Measurements from ENCODE around the gene CEPT1. TPM values are rescaled to one million over a fixed set of nuclear protein-coding genes. Genes with fewer than 3 reads are reported as not detected.
A peak's percentile ranks its signal among the peaks of the same experiment; 100 is the strongest.

The CEPT1 gene
- total and polyA plus RNA-seq, 5 donors: 8.3 to 20.2 (median 18.4) TPM

DNA sequence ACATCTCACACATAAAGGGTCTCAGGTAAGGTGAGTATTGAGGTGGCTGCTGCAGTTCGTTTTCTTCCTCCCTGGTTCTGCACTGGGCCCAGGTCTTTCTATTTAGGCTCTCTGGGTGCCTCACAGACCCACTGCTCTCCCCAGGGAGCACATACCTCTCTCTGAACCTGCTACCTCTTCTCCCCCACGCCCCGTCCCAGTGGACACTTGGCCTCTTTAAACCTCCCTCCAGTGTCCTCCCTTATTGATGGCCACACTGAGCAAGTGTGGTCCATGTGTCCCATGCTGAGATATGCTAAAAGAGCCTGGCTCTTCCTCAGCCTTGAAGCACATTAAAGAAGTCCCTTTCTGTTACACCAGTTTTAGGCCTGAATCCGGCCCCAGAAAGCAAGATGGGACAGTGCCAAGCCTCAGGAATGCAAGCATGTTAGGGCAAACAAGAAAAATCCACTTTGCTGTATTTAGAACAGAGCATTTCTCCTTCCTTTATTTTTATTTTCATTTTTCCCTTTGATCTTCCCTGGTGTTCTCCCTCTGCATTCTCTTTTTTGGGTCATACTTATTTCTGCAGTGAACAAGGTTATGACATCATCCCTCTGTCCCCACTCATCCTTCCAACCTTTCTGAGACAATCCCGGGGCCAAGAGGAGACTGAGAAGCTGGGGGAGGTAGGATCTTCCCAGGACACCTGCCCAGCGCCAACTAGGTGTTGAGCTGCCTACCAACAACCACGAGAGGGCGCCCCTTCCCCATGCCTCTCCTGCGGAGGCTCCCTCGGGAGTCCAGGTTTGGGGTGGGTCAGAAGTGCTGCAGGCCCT lies 82.5 kb downstream of the CEPT1 start:
- H3K4me3 ChIP-seq (ENCODE audit: low read length): no peak overlapping the region
- DNase-seq: peak; percentile 76 to 86 (median 83)
- peaks cover 3% of the 10 kb centered on the region for H3K4me1 ChIP-seq (ENCODE audit: control insufficient read depth, insufficient read depth, low read length)

DNA sequence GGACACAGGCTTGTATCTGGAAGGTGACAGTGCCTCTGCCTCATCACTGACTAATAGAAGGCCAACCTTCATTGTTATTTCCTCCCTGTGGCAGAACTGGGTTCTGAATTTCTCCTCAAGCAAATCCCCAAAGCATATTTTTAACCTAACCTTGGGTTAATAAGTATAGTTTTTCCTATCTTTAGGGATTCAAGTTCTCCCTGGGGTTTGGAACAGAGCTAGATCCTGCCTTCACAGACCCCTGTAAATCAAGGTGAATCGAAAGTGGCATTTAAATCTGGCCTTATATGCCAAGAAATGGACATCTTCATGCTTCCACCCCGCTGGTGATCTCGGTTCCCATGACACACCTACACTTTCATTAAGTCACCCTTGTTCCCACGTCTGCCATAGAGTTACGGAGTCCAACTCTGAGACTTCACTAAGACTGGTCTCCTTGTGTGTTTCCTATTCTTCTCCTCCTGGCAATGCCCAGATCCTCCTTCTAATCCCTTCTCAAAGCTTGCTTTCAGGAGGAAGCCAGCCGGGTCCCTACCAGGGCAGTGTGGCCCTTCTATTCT lies 83.2 kb downstream of the CEPT1 start:
- DNase-seq (no peak), ATAC-seq (no peak)
- H3K4me1 ChIP-seq (ENCODE audit: control insufficient read depth, insufficient read depth, low read length): peaks cover 3% of the 10 kb centered on the region
- no peaks in the 10 kb centered on the region for H3K27me3 ChIP-seq (ENCODE audit: control insufficient read depth, insufficient read depth)
- 81% methylated on average over 6 of the region's 6 CpGs for WGBS
- no peak overlapping the region for H3K4me3 ChIP-seq (ENCODE audit: low read length)
- H3K9me3 ChIP-seq (ENCODE audit: control insufficient read depth, low read length): no peaks in the 10 kb centered on the region
- intact Hi-C loops (cut with DNase I): loop anchor here (2.0 to 10.0 kb wide), 3 partner anchors 102 to 179 kb away; no protein-coding TSS in a partner anchor
- H3K27ac ChIP-seq (ENCODE audit: low read length): no peak overlapping the region

More for the DNA sequence above, 82.5 kb downstream of the CEPT1 start:
- Histone ChIP-seq H3K27ac (ENCODE audit: low read length) (no peak overlapping the region), H3K9me3 (ENCODE audit: control insufficient read depth, low read length) (no peaks in the 10 kb centered on the region), H3K27me3 (ENCODE audit: control insufficient read depth, insufficient read depth) (no peaks in the 10 kb centered on the region)
- ATAC-seq: peak; percentile 78 to 88
- WGBS: 32% methylated on average over 10 of the region's 10 CpGs
- intact Hi-C loops (cut with DNase I): loop anchor here (2.0 to 10.0 kb wide), 3 partner anchors 102 to 180 kb away; no protein-coding TSS in a partner anchor

DNA sequence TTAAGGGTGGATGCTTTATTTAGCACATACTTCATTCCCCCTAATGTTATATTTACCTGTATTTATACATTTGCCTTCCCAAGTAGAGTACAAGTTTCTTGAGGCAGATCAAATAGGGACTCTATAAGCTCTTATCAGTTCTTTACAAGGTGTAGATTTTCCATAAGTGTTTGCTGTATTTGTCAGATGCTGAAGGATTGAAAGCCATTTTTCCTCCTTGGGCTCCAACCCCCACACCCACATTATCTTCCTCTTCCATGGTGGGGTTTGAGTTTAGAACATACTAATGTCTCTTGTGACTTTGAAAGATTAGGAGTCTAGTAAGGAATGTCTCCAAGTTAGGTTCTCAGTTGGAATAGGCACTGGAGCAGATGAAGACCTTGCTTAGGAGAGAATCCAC lies 85.1 kb downstream of the CEPT1 start:
- H3K27me3 ChIP-seq (ENCODE audit: control insufficient read depth, insufficient read depth): no peaks in the 10 kb centered on the region
- H3K9me3 ChIP-seq (ENCODE audit: control insufficient read depth, low read length): no peaks in the 10 kb centered on the region
- peaks cover 3% of the 10 kb centered on the region for H3K4me1 ChIP-seq (ENCODE audit: control insufficient read depth, insufficient read depth, low read length)
- H3K4me3 ChIP-seq (ENCODE audit: low read length): no peak overlapping the region
- ATAC-seq (no peak), DNase-seq (no peak)
- H3K27ac ChIP-seq (ENCODE audit: low read length): no peak overlapping the region
- intact Hi-C loops (cut with DNase I): loop anchor here in 1 of 4 donors (5.0 to 10.0 kb wide), 2 partner anchors 100 to 542 kb away; no protein-coding TSS in a partner anchor

DNA sequence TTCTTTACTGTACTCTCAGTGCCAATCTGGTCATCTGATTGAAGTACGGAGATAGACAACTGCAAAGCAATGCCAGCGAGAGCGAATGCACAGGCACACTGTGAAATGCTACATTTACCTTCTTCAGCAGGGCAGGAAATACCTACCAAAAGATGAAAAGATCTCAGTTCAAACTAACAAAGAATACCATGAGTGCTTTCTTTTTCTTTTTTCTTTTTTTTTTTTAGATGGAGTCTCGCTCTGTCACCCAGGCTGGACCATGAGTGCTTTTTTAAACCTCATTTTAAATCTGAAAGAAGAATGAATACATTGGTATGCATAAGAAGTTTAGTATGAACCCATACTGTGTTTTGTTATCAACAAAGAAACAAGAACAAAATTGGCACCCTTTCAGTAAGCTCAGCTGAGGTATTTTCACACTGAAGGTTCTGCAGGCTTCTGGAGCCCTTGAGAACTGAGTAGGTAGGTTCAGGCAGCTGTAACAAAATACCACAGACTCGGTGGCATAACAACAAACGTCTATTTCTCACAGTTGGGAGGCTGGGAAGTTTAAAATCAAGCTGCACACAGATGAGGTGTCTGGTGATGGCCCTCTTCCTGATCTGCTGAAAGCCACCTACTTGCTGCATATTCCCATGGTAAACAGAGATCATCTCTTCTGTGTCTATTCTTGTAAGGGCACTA lies 85.8 kb downstream of the CEPT1 start:
- H3K27ac ChIP-seq (ENCODE audit: low read length): no peak overlapping the region
- H3K4me1 ChIP-seq (ENCODE audit: control insufficient read depth, insufficient read depth, low read length): peaks cover 3% of the 10 kb centered on the region
- intact Hi-C loops (cut with DNase I): loop anchor here in 1 of 4 donors (5.0 to 10.0 kb wide), 2 partner anchors 99 to 541 kb away; no protein-coding TSS in a partner anchor
- H3K4me3 ChIP-seq (ENCODE audit: low read length): no peak overlapping the region
- DNase-seq: no peak
- H3K9me3 ChIP-seq (ENCODE audit: control insufficient read depth, low read length): no peaks in the 10 kb centered on the region
- no peaks in the 10 kb centered on the region for H3K27me3 ChIP-seq (ENCODE audit: control insufficient read depth, insufficient read depth)
- WGBS: 58% methylated on average over 6 of the region's 6 CpGs
- no peak for ATAC-seq

DNA sequence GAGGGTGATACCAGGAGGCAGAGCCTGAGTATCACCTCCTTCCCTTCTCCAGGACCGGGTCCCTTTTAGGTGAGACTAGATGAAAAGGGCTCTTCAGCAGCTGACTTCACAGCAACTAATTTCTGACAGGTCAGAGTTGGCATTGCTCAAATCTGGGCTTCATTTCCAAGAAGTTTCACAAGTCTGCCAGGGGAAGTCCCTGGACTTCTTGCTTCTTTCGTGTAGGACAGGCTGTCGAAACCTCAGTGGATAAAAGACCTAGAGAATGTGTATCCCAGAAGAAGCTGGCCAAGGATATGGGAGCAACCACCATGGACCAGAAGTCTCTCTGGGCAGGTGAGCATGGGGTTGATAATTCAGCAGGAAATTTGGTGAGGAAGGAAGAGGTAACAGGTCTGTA lies 87.4 kb downstream of the CEPT1 start, which contains the start of gene CHI3L2:
Gene CHI3L2 (plus strand): TSS at position 280 of the 400 bp plus-strand sequence. CDS start 17 bp downstream, at position 297.
- intact Hi-C loops (cut with DNase I): loop anchor here in 1 of 4 donors (5.0 to 10.0 kb wide), 2 partner anchors 97 to 540 kb away; no protein-coding TSS in a partner anchor
- no peaks in the 10 kb centered on the region for H3K27me3 ChIP-seq (ENCODE audit: control insufficient read depth, insufficient read depth)
- no peak within 1 kb of the TSS for H3K4me3 ChIP-seq (ENCODE audit: low read length)
- peak within 1 kb of the TSS; percentile 72 for H3K27ac ChIP-seq (ENCODE audit: low read length)
- H3K4me1 ChIP-seq (ENCODE audit: control insufficient read depth, insufficient read depth, low read length): peaks cover 3% of the 10 kb centered on the region
- no peaks in the 10 kb centered on the region for H3K9me3 ChIP-seq (ENCODE audit: control insufficient read depth, low read length)
- DNase-seq (no peak), ATAC-seq (peak; percentile 31 to 56)
- 65% methylated on average over 3 of the region's 3 CpGs for WGBS

DNA sequence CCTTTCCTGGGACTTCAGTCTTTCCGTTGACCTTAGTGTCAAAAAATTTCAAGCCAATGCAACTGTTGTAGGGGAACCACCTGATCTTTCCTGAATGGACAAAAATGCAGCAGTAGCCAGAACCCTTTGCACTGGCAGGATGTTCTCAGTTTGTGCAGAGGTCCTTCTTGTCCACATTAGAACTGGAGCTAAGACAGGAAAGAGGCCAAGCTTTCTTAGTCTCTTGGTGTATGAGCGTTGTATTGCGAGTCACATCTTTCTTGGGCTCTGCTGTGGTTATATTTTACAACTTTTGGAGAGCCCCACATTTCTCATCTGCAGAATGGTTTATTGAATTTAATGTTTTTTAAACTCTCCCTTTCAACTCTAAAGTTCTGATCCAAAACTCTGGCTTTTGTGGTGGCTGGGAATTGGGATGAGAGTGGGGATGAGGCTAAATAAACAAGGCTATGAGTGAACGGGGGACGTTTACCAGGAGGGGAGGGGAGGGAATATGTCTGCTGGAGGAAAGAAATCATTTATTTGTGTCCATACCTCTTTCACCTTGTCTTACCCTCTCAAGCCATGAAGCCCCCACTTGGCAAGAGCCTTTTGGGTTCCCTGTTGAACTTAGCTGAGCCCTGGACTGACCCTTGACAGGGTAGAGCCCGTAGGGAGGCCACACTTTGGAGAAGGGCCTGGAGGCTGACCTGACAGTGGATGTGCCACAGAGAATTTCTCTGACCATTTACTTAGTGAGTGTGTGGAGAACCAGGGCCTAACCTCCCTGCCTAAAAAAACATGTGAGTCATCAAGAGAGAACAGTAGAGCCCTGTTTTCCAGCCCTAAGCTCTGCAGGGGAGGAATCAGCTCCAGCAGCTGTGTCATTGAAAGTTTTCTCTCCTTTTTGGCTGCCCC lies 88.1 kb downstream of the CEPT1 start:
- no peaks in the 10 kb centered on the region for H3K9me3 ChIP-seq (ENCODE audit: control insufficient read depth, low read length)
- peak overlapping the region; percentile 72 for H3K27ac ChIP-seq (ENCODE audit: low read length)
- H3K4me3 ChIP-seq (ENCODE audit: low read length): no peak overlapping the region
- 54% methylated on average over 6 of the region's 6 CpGs for WGBS
- H3K4me1 ChIP-seq (ENCODE audit: control insufficient read depth, insufficient read depth, low read length): peaks cover 3% of the 10 kb centered on the region
- H3K27me3 ChIP-seq (ENCODE audit: control insufficient read depth, insufficient read depth): no peaks in the 10 kb centered on the region
- peak; percentile 41 to 80 (median 74) for DNase-seq
- intact Hi-C loops (cut with DNase I): loop anchor here in 1 of 4 donors (5.0 to 10.0 kb wide), 2 partner anchors 97 to 539 kb away; no protein-coding TSS in a partner anchor
- peak; percentile 95 to 98 for ATAC-seq

DNA sequence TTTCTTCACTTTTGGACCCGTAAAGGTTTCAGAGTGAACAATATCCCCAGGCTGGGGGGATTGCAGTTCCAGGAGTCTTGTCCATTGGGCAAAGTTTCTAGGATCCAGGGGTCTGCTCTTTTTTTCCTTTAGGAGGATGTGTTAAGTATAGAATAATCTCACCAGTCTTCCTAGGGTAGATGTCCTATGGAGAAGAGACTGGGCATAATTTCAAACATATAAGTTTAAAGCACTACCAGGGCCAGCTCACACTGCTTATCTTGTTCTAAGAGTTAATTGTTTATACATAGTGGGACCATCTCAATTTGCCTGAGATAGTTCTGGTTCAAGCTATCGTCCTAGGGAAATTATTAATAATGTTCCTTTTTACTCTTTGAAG lies 88.7 kb downstream of the CEPT1 start:
- H3K27ac ChIP-seq (ENCODE audit: low read length): no peak overlapping the region
- 61% methylated on average over 2 of the region's 2 CpGs for WGBS

DNA sequence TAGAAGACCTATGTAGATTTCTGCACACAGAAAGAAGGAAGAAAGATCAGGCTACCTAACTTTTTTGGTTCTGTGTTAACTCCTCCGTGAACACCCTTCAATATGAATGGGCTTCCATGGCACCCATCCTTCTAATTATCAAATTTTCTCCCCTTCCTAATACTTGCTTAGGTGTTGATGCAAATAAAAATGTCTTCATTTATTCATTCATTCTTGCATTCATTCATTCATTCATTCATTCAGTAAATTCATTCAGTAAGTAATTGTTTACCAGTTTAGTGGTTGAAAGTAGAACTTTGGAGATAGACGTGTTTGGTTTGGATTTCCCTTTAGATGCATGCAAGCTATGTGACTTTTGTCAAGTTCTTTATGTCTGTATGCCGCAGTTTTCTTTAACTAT lies 92.1 kb downstream of the CEPT1 start:
- WGBS: 96% methylated on average over 3 of the region's 3 CpGs
- no peak overlapping the region for H3K4me3 ChIP-seq (ENCODE audit: low read length)

More for the DNA sequence above, 88.7 kb downstream of the CEPT1 start:
- no peak overlapping the region for H3K4me3 ChIP-seq (ENCODE audit: low read length)
- intact Hi-C loops (cut with DNase I): loop anchor here in 1 of 4 donors (5.0 to 10.0 kb wide), 2 partner anchors 96 to 539 kb away; no protein-coding TSS in a partner anchor
- H3K27me3 ChIP-seq (ENCODE audit: control insufficient read depth, insufficient read depth): no peaks in the 10 kb centered on the region
- H3K9me3 ChIP-seq (ENCODE audit: control insufficient read depth, low read length): no peaks in the 10 kb centered on the region
- ATAC-seq: no peak
- DNase-seq: no peak
- H3K4me1 ChIP-seq (ENCODE audit: control insufficient read depth, insufficient read depth, low read length): peaks cover 3% of the 10 kb centered on the region

DNA sequence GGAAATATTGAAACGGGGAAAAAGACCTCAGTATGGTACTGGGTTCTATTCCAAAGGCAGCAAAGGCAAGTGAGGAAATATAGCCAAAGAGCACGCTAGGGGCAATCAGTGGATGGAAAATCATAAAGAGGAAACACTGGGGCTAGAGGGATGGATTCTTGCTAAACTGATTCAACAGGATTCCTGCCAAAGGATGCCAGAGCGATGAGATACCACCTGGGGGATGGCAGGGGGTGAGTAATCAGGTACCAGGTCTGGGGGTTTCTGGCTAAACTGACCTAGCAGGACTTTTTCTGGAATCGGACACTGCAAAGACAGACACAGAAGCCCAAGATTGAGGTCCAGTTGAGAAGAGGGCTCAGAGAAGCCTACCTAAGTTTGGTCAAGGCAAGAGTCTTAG lies 94.2 kb downstream of the CEPT1 start:
- H3K4me3 ChIP-seq (ENCODE audit: low read length): no peak overlapping the region
- no peak for ATAC-seq
- H3K4me1 ChIP-seq (ENCODE audit: control insufficient read depth, insufficient read depth, low read length): no peaks in the 10 kb centered on the region
- intact Hi-C loops (cut with DNase I): no loop called here
- no peaks in the 10 kb centered on the region for H3K9me3 ChIP-seq (ENCODE audit: control insufficient read depth, low read length)
- no peak for DNase-seq
- no peak overlapping the region for H3K27ac ChIP-seq (ENCODE audit: low read length)
- WGBS: 88% methylated on average over 4 of the region's 4 CpGs
- no peaks in the 10 kb centered on the region for H3K27me3 ChIP-seq (ENCODE audit: control insufficient read depth, insufficient read depth)

More for the DNA sequence above, 92.1 kb downstream of the CEPT1 start:
- no peak for ATAC-seq
- intact Hi-C loops (cut with DNase I): no loop called here
- no peak for DNase-seq
- Histone ChIP-seq H3K27ac (ENCODE audit: low read length) (no peak overlapping the region), H3K4me1 (ENCODE audit: control insufficient read depth, insufficient read depth, low read length) (peaks cover 2% of the 10 kb centered on the region), H3K9me3 (ENCODE audit: control insufficient read depth, low read length) (no peaks in the 10 kb centered on the region), H3K27me3 (ENCODE audit: control insufficient read depth, insufficient read depth) (no peaks in the 10 kb centered on the region)

Measured in right cardiac atrium (tissue), 5 donors.